Measurements from ENCODE around the gene USP5. TPM values are rescaled to one million over a fixed set of nuclear protein-coding genes. Genes with fewer than 3 reads are reported as not detected.
"Not testable (repeated sequence)": the region's sequence is repeated elsewhere in the genome, so short reads cannot be mapped to it uniquely, and the experiment has no call there.

The USP5 gene
- total RNA-seq, 6 experiments from 2014 or later, result 149 to 211 (median 182) TPM

GRCh38 chr12:6873094-6874014, 21.4 kb downstream of the USP5 start, which contains the start of gene SPSB2:
Gene SPSB2, minus strand, starts transcription at chr12:6873303. Its CDS starts 402 bp downstream, at chr12:6872901.
- H3K27ac Mint-ChIP-seq, result peak within 1 kb of the TSS; percentile 91
- H3K4me1 Mint-ChIP-seq (ENCODE audit: low read depth), result peaks cover 52% of the 10 kb centered on the region
- H3K4me3 Mint-ChIP-seq, result peak within 1 kb of the TSS; percentile 93
- peak; percentile 89 for DNase-seq
- no peaks in the 10 kb centered on the region for H3K9me3 Mint-ChIP-seq
- TF ChIP-seq CTCF (IDR thresholded peaks at IDR 0.05), result no peak
- H3K27me3 Mint-ChIP-seq (ENCODE audit: insufficient read depth), result peaks cover 6% of the 10 kb centered on the region; the same call in 1 of the 2 replicates
- peaks cover 31% of the 10 kb centered on the region for H3K36me3 Mint-ChIP-seq (ENCODE audit: low read depth)

GRCh38 chr12:6874015-6874368, 22.0 kb downstream of the USP5 start:
- peaks cover 46% of the 10 kb centered on the region for H3K4me1 Mint-ChIP-seq (ENCODE audit: low read depth)
- peak overlapping the region; percentile 93 for H3K4me3 Mint-ChIP-seq
- peak overlapping the region; percentile 91 for H3K27ac Mint-ChIP-seq
- not testable (repeated sequence) for H3K27me3 Mint-ChIP-seq (ENCODE audit: insufficient read depth); H3K9me3 Mint-ChIP-seq; DNase-seq
- H3K36me3 Mint-ChIP-seq (ENCODE audit: low read depth), result peaks cover 25% of the 10 kb centered on the region

- DNase-seq; H3K9me3 Mint-ChIP-seq; H3K4me1 Mint-ChIP-seq (ENCODE audit: low read depth); H3K27ac Mint-ChIP-seq; H3K4me3 Mint-ChIP-seq; H3K36me3 Mint-ChIP-seq (ENCODE audit: low read depth); H3K27me3 Mint-ChIP-seq (ENCODE audit: insufficient read depth): not testable (repeated sequence)
Observed at GRCh38 chr12:6879824-6880223, 27.9 kb downstream of the USP5 start.

- Mint-ChIP-seq H3K4me3 (no peak overlapping the region), H3K27me3 (ENCODE audit: insufficient read depth) (0 out of 2 replicates have a peak, but pooled peaks cover 2% of the 10 kb centered on the region), H3K27ac (no peak overlapping the region), H3K4me1 (ENCODE audit: low read depth) (no peaks in the 10 kb centered on the region), H3K36me3 (ENCODE audit: low read depth) (no peaks in the 10 kb centered on the region), H3K9me3 (no peaks in the 10 kb centered on the region)
- TF ChIP-seq CTCF (IDR thresholded peaks at IDR 0.05), result no peak
- DNase-seq, result no peak
Observed at GRCh38 chr12:6883252-6883651, 31.3 kb downstream of the USP5 start.

GRCh38 chr12:6883683-6884082, 31.7 kb downstream of the USP5 start:
- H3K27ac Mint-ChIP-seq, result no peak overlapping the region
- H3K36me3 Mint-ChIP-seq (ENCODE audit: low read depth), result no peaks in the 10 kb centered on the region
- no peak for DNase-seq
- H3K4me3 Mint-ChIP-seq, result no peak overlapping the region
- H3K4me1 Mint-ChIP-seq (ENCODE audit: low read depth), result no peaks in the 10 kb centered on the region
- no peak for TF ChIP-seq CTCF (IDR thresholded peaks at IDR 0.05)
- H3K27me3 Mint-ChIP-seq (ENCODE audit: insufficient read depth), result 0 out of 2 replicates have a peak, but pooled peaks cover 2% of the 10 kb centered on the region
- H3K9me3 Mint-ChIP-seq, result no peaks in the 10 kb centered on the region

- DNase-seq, result no peak
- Mint-ChIP-seq H3K27ac (no peak overlapping the region), H3K36me3 (ENCODE audit: low read depth) (no peaks in the 10 kb centered on the region), H3K4me3 (no peak overlapping the region), H3K27me3 (ENCODE audit: insufficient read depth) (0 out of 2 replicates have a peak, but pooled peaks cover 2% of the 10 kb centered on the region), H3K9me3 (no peaks in the 10 kb centered on the region), H3K4me1 (ENCODE audit: low read depth) (no peaks in the 10 kb centered on the region)
- TF ChIP-seq CTCF (IDR thresholded peaks at IDR 0.05), result no peak
Observed at GRCh38 chr12:6884539-6884938, 32.6 kb downstream of the USP5 start.

GRCh38 chr12:6886206-6886999, 34.5 kb downstream of the USP5 start:
- H3K27ac Mint-ChIP-seq; H3K4me3 Mint-ChIP-seq; H3K27me3 Mint-ChIP-seq (ENCODE audit: insufficient read depth); DNase-seq; H3K9me3 Mint-ChIP-seq; H3K36me3 Mint-ChIP-seq (ENCODE audit: low read depth): not testable (repeated sequence)
- peaks cover 11% of the 10 kb centered on the region for H3K4me1 Mint-ChIP-seq (ENCODE audit: low read depth)
